ENCODE results near the gene ARHGAP42.

ARHGAP42 gene

GRCh38 chr11:100682247-100682969 is 4.7 kb upstream of the ARHGAP42 start:
- no peak for DNase-seq (ENCODE audit: low read depth in 2 of 2)

- DNase-seq (ENCODE audit: low read depth in 2 of 2): no peak
Measured at GRCh38 chr11:100683126-100683525, 4.0 kb upstream of the ARHGAP42 start.

GRCh38 chr11:100684101-100685065 is 2.7 kb upstream of the ARHGAP42 start:
- no peak for DNase-seq (ENCODE audit: low read depth in 2 of 2)

DNA sequence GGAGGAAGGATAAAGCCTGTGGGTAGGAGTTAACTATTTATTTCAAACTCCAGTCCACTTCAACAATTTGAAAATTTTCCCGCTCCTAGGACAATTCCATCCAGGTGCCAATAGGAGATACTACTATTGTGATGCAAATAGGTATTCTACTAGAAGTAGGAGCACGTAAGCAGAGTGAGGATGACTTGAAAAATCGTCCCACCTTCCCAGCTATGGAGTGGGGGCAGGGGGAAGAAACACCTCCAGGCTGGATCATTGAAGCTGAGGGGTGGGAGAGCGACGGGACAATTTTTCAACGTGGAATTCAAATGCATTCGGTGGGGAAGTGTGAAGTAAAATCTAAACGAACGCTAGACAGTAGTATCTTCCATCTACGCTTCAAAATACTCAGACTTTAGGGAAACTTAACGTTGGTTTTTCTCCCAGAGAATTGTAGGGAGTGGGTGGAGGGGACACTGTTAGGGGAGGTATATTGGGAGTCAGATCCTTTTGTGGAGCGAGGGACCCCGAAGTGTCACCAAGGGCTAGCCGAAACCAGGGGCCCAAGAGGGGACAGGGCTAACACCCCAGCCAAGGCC is 523 bp upstream of the ARHGAP42 start:
- no peak for DNase-seq (ENCODE audit: low read depth in 2 of 2)

GRCh38 chr11:100687630-100688395 is 725 bp downstream of the ARHGAP42 start:
- DNase-seq (ENCODE audit: low read depth in 2 of 2): no peak

DNA sequence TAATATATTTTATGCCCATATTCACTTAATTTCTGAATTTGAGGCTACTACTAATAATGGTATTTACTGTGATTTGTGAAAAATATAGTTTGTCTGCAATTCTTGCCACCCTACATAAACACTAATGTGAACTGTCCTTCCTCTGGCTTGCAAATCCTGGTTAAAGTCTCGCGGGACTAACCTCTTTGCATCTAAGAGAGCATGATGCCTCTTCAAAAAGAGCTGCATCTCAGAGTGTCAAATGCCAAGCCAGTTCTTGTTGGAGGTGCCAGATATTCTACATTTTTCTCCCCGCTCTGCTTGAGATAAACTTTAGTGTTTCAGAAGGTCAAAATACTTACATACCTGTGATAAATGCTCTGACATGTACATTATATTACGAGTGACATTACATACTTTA is 2.1 kb downstream of the ARHGAP42 start:
- no peak for DNase-seq (ENCODE audit: low read depth in 2 of 2)

GRCh38 chr11:100691896-100692653 is 5.0 kb downstream of the ARHGAP42 start:
- no peak for DNase-seq (ENCODE audit: low read depth in 2 of 2)

DNA sequence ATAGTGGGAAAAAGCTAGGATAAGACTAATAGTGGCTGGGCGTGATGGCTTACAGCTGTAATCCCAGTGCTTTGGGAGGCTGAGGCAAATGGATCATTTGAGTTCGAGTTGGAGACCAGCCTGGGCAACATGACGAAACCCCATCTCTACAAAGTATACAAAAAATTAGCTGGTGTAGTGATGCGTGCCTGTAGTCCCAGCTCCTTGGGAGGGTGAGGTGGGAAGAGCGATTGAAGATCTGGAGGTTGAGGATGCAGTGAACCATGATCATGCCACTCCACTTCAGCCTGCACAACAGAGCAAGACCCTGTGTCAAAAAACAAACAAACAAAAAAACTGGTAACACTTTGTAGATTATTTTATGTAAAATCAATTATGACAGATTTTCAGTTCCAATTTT is 8.8 kb downstream of the ARHGAP42 start:
- DNase-seq (ENCODE audit: low read depth in 2 of 2): no peak

GRCh38 chr11:100703139-100703538 is 16.1 kb downstream of the ARHGAP42 start:
- DNase-seq (ENCODE audit: low read depth in 2 of 2): no peak

GRCh38 chr11:100703801-100704575 is 16.9 kb downstream of the ARHGAP42 start:
- no peak for DNase-seq (ENCODE audit: low read depth in 2 of 2)

DNA sequence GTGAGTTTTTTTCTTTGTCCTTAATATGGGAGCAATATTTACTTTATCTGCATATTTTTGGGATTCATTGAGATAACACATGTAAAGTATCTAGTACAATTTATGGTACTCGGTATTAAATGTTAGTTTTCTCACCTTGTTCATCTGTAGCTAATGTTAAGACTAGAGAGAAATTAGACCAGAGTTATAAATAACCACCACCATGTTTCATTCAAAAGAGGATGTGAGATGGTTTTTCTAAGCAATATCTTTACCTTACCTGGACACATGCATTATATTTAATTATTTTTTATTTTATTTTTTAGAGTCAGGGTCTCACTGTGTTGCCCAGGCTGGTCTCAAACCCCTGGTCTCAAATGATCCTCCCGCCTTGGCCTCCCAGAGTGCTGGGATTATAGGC is 18.4 kb downstream of the ARHGAP42 start:
- no peak for DNase-seq (ENCODE audit: low read depth in 2 of 2)

- no peak for DNase-seq (ENCODE audit: low read depth in 2 of 2)
Measured at GRCh38 chr11:100706179-100706578, 19.1 kb downstream of the ARHGAP42 start.

DNA sequence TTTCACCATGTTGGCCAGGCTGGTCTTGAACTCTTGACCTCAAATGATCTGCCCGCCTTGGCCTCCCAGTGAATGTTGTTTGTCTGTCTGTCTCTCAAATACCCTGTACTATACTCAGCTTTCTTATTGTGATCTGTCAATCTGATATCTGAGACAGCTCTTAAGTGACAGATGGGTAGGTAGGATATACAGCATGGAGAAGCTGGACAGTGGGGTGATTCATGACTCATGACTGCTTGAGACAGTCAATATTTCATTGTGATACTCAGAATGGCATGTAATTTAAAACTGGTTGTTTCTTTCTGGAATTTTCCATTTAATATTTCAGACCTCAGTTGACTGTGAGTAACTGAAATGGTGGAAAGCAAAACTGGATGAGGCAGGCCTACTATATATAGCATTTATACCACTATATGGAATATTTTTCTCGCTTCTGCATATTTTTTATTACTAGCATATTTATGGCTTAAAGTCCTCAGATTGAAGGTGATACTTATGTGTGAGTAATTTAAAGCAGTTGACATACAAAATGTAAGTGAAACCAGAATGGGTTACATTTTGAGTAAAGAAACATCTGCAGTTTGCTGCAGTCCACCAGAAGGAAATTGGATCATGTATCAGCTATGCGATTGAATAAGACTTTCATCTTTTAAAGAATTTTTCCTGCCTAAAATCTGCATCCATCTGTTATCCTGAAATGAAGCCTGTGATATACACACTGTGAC is 22.3 kb downstream of the ARHGAP42 start:
- no peak for DNase-seq (ENCODE audit: low read depth in 2 of 2)

DNA sequence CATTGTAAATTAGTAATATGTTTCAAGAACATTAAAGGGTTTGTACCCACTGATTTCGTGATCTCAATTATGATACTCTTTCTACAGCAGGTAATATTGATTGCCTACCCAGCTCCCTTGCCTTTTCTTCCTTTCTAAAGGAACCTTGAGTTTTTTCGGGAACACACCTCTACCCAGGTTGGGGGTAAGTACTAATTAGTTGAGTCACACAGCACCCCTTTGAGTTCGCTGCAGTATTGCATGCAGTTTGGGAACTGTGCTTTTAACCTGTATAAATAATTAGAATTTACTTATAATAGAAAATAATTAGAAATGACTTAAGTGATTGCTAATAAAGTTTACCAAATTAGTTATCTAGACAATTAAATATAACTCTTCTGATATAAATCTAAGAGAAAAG is 24.9 kb downstream of the ARHGAP42 start:
- no peak for DNase-seq (ENCODE audit: low read depth in 2 of 2)

- DNase-seq (ENCODE audit: low read depth in 2 of 2): no peak
Measured at GRCh38 chr11:100712583-100712982, 25.5 kb downstream of the ARHGAP42 start.

- no peak for DNase-seq (ENCODE audit: low read depth in 2 of 2)
Measured at GRCh38 chr11:100715165-100715761, 28.2 kb downstream of the ARHGAP42 start.

- DNase-seq (ENCODE audit: low read depth in 2 of 2): no peak
Measured at GRCh38 chr11:100716838-100717237, 29.8 kb downstream of the ARHGAP42 start.

DNA sequence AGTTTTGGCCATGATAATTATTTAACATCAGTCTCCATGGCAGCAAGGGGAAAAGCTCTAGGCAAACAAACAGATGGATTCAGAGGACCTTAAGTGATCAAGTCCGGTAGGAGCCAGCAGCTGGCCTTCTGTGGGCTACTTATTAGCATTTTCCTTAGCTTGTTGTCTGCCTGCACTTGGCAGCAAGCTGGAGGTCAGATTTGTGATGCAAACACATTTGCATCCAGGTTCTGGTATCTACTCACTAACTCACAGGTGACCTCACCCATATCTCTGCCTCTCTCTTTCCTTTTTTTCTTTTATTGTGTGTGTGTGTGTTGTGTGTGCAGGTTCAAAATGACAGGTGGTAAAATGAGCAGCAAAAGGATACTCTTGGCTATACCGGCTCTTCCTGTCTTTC is 32.3 kb downstream of the ARHGAP42 start:
- DNase-seq (ENCODE audit: low read depth in 2 of 2): no peak

- DNase-seq (ENCODE audit: low read depth in 2 of 2): no peak
Measured at GRCh38 chr11:100719809-100720221, 32.7 kb downstream of the ARHGAP42 start.

All from stimulated activated CD4-positive, alpha-beta T cell treated with anti-CD3 and anti-CD28 coated beads, Interleukin-4, amount 100 ng/mL, for 48 hours (primary cell).